Panc1 (cell line): ENCODE results near the gene SMAD5. TPM values are rescaled to one million over a fixed set of nuclear protein-coding genes. Genes with fewer than 3 reads are reported as not detected.

Experiments
- ATAC-seq: fragments of 200-7000 bp; cut with Tn5 transposase; 2 replicates; pipeline ENCODE4 v1.9.1; 2020; ENCODE audit warnings: mild to moderate bottlenecking, moderate library complexity
- BruUV-seq: library from RNA; stranded (reverse); fragments of 400-500 nt; replicated peaks from 2 replicates; lab custom pipeline; 2021; lab: Mats Ljungman, UMichigan
- CTCF ChIA-PET: fragments of 300-600 bp; sonication (Branson Sonifier 250); formaldehyde crosslinking; loops from one replicate; lab custom pipeline; 2022; ENCODE audit warnings: antibody characterized with exemption; lab: Charles Lee
- POLR2A ChIA-PET: fragments of 300-600 bp; sonication (Branson Sonifier 250); formaldehyde crosslinking; loops from one replicate; lab custom pipeline; 2022; ENCODE audit warnings: antibody characterized with exemption; lab: Charles Lee
- DNase-seq: peaks from one replicate; pipeline ENCODE4 v3.0.0-alpha.2; 2010; ENCODE audit warnings: low read depth, low spot score
- H3K27ac ChIP-seq: 2 replicates; pipeline ENCODE4 v1.5.1; 2011; ENCODE audit warnings: mild to moderate bottlenecking, low read length, inconsistent platforms
- H3K27me3 ChIP-seq: fragments of 200-500 bp; sonication (Bioruptor generic); 2 replicates; pipeline ENCODE4 v1.6.0; 2014; ENCODE audit warnings: low read length, inconsistent platforms; ENCODE audit not compliant: control insufficient read depth, insufficient read depth
- H3K36me3 ChIP-seq: fragments of 200-500 bp; sonication (Bioruptor generic); 2 replicates; pipeline ENCODE4 v1.5.1; 2014; ENCODE audit warnings: inconsistent platforms, mild to moderate bottlenecking, low read length, moderate library complexity; ENCODE audit not compliant: control insufficient read depth, insufficient read depth
- H3K4me1 ChIP-seq: 2 replicates; pipeline ENCODE4 v1.5.1; 2011; ENCODE audit warnings: inconsistent platforms, mild to moderate bottlenecking, low read length, moderate library complexity; ENCODE audit not compliant: control insufficient read depth, insufficient read depth
- H3K4me3 ChIP-seq, 2 experiments: 2 replicates each; pipeline ENCODE4 v1.5.1; 2011 to 2012; ENCODE audit warnings: low read depth in 2 of 2, low read length in 2 of 2, mild to moderate bottlenecking in 2 of 2, inconsistent platforms in 1 of 2, moderate library complexity in 1 of 2
- H3K9me3 ChIP-seq: fragments of 200-500 bp; sonication (Bioruptor generic); 2 replicates; pipeline ENCODE4 v1.5.1; 2014; ENCODE audit warnings: low read depth, mild to moderate bottlenecking, inconsistent platforms, low read length, moderate library complexity; ENCODE audit not compliant: control insufficient read depth, insufficient read depth
- POLR2AphosphoS5 ChIP-seq: IDR thresholded peaks from 2 replicates; pipeline ENCODE4 v1.6.1; 2012; ENCODE audit warnings: mild to moderate bottlenecking, low read depth, low read length, moderate library complexity
- SIN3A ChIP-seq: IDR thresholded peaks from 2 replicates; pipeline ENCODE4 v1.6.1; 2012; ENCODE audit warnings: low read depth, mild to moderate bottlenecking, low read length, moderate library complexity, borderline replicate concordance; ENCODE audit not compliant: insufficient read depth
- TCF7L2 ChIP-seq: IDR thresholded peaks from 2 replicates; pipeline ENCODE4 v1.6.1; 2011; ENCODE audit warnings: mild to moderate bottlenecking, low read depth, low read length, inconsistent platforms
- in situ Hi-C: cut with HindIII; loops from 2 replicates; pipeline ENCODE4 v1.10.0; 2016; ENCODE audit warnings: low sequenced_read_pairs, low pct_unique_long_range_greater_than_20kb
- intact Hi-C: fragments of 100-400 bp; cut with micrococcal nuclease; formaldehyde crosslinking; loops from one replicate; pipeline ENCODE4 v1.10.0; 2022; ENCODE audit not compliant: unreplicated experiment
- total RNA-seq: library from RNA; stranded (reverse); gene quantifications from one replicate; pipeline ENCODE4 v1.2.1, GENCODE V29; 2021; ENCODE audit not compliant: unreplicated experiment
- TF ChIP-seq, protein P1 (sequence below), 2 experiments: IDR thresholded peaks; 2 replicates each; pipeline ENCODE4 v1.6.1; 2011 to 2012; ENCODE audit warnings: low read depth in 2 of 2, control low read depth in 1 of 2, low read length in 1 of 2, mild to moderate bottlenecking in 1 of 2, moderate library complexity in 1 of 2; ENCODE audit not compliant: insufficient read depth in 1 of 2
- TF ChIP-seq, protein P2 (sequence below): fragments of 450-650 bp; IDR thresholded peaks from 2 replicates; pipeline ENCODE4 v1.5.1; 2017; ENCODE audit warnings: mild to moderate bottlenecking

The SMAD5 gene
- total RNA-seq, 1 experiment from 2014 or later: 61.5 TPM

DNA sequence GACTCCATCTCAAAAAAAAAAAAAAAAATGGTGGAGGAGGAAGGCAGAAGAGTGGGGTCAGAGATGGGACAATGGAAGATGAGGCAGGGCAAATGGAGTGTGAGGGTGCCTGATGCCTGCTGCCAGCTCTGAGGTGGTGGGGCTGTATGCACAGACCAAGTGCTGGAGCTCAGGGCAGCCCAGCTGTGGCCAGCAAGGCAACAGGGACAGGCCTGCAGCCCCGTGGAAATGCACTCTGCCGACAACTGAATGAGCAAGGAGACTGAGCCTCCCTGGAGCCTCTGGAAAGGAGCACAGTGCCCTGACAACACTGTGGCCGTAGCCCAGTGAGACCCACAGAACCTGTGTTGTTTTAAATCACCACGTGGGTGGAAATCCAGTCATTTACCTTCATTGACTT lies 83.2 kb downstream of the SMAD5 start:
- Histone ChIP-seq H3K9me3 (no peaks in the 10 kb centered on the region), H3K27ac (no peak overlapping the region), H3K36me3 (no peaks in the 10 kb centered on the region), H3K4me3 (no peak overlapping the region), H3K4me1 (no peaks in the 10 kb centered on the region; the same call in 1 of the 2 replicates), H3K27me3 (no peaks in the 10 kb centered on the region)
- BruUV-seq: no TSS peak
- TF ChIP-seq SIN3A (no peak), TCF7L2 (no peak), POLR2AphosphoS5 (no peak)
- TF ChIP-seq, protein P1, sequence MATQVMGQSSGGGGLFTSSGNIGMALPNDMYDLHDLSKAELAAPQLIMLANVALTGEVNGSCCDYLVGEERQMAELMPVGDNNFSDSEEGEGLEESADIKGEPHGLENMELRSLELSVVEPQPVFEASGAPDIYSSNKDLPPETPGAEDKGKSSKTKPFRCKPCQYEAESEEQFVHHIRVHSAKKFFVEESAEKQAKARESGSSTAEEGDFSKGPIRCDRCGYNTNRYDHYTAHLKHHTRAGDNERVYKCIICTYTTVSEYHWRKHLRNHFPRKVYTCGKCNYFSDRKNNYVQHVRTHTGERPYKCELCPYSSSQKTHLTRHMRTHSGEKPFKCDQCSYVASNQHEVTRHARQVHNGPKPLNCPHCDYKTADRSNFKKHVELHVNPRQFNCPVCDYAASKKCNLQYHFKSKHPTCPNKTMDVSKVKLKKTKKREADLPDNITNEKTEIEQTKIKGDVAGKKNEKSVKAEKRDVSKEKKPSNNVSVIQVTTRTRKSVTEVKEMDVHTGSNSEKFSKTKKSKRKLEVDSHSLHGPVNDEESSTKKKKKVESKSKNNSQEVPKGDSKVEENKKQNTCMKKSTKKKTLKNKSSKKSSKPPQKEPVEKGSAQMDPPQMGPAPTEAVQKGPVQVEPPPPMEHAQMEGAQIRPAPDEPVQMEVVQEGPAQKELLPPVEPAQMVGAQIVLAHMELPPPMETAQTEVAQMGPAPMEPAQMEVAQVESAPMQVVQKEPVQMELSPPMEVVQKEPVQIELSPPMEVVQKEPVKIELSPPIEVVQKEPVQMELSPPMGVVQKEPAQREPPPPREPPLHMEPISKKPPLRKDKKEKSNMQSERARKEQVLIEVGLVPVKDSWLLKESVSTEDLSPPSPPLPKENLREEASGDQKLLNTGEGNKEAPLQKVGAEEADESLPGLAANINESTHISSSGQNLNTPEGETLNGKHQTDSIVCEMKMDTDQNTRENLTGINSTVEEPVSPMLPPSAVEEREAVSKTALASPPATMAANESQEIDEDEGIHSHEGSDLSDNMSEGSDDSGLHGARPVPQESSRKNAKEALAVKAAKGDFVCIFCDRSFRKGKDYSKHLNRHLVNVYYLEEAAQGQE (IDR thresholded peaks at IDR 0.05; ENCODE audit: insufficient read depth in 1 of 2, low read depth in 2 of 2, low read length in 1 of 2): no peak
- TF ChIP-seq, protein P2, sequence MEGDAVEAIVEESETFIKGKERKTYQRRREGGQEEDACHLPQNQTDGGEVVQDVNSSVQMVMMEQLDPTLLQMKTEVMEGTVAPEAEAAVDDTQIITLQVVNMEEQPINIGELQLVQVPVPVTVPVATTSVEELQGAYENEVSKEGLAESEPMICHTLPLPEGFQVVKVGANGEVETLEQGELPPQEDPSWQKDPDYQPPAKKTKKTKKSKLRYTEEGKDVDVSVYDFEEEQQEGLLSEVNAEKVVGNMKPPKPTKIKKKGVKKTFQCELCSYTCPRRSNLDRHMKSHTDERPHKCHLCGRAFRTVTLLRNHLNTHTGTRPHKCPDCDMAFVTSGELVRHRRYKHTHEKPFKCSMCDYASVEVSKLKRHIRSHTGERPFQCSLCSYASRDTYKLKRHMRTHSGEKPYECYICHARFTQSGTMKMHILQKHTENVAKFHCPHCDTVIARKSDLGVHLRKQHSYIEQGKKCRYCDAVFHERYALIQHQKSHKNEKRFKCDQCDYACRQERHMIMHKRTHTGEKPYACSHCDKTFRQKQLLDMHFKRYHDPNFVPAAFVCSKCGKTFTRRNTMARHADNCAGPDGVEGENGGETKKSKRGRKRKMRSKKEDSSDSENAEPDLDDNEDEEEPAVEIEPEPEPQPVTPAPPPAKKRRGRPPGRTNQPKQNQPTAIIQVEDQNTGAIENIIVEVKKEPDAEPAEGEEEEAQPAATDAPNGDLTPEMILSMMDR: no peak
- no peak for DNase-seq
- intact Hi-C loops: no loop called here
- ATAC-seq: no peak
- in situ Hi-C loops: no loop called here
- CTCF ChIA-PET: no interaction called here
- POLR2A ChIA-PET: no interaction called here

DNA sequence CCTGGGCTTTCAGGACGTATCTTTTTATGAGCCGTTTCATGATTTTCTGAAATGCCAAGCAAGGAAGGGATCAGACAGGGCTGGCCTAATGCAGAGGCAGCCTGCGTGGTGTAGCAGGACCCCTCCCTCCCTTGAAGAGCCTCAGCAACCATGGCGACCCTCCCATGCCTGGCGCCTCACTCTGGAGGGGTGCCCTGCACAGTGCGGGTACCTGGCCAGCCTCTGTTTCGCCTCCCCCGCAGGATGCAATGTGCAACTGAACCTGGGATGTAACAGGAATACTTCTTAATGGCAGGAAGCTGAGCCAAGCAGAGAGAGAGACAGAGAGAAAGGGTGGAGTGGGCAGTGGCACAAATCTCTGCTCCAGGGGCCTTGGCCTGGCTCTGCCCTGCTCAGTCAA lies 83.6 kb downstream of the SMAD5 start:
- BruUV-seq: no TSS peak
- no peaks in the 10 kb centered on the region for H3K27me3 ChIP-seq
- H3K9me3 ChIP-seq: no peaks in the 10 kb centered on the region
- no peaks in the 10 kb centered on the region; the same call in 1 of the 2 replicates for H3K4me1 ChIP-seq
- ATAC-seq: no peak
- POLR2A ChIA-PET: interaction anchor here (0.7 kb wide), 1 partner anchor 93 kb away, joined by 3 read pairs; no protein-coding TSS in a partner anchor
- H3K36me3 ChIP-seq: no peaks in the 10 kb centered on the region
- CTCF ChIA-PET: no interaction called here
- TF ChIP-seq, protein P2: no peak
- TF ChIP-seq POLR2AphosphoS5: no peak
- TF ChIP-seq SIN3A: no peak
- no peak for TF ChIP-seq TCF7L2
- TF ChIP-seq, protein P1 (IDR thresholded peaks at IDR 0.05; ENCODE audit: insufficient read depth in 1 of 2, low read depth in 2 of 2, low read length in 1 of 2): no peak
- H3K4me3 ChIP-seq: no peak overlapping the region
- no peak for DNase-seq
- intact Hi-C loops: no loop called here
- in situ Hi-C loops: no loop called here
- H3K27ac ChIP-seq: no peak overlapping the region
